Lower leg skin (tissue), 4 donors: ENCODE results near the gene GBF1. TPM values are rescaled to one million over a fixed set of nuclear protein-coding genes. Genes with fewer than 3 reads are reported as not detected.

Experiments used
- DNase-seq, 2 donors: peaks; one replicate each; pipeline ENCODE4 v3.0.0-alpha.2; 2019; ENCODE audit warnings: low spot score in 2 of 2
- H3K4me3 ChIP-seq: fragments of 200-600 bp; sonication (generic); 2 replicates; pipeline ENCODE4 v1.5.1; 2017; ENCODE audit warnings: mild to moderate bottlenecking, low read depth; ENCODE audit not compliant: poor library complexity, severe bottlenecking
- CTCF ChIP-seq, 3 donors: fragments of 450-650 bp; IDR thresholded peaks; one replicate each; pipeline ENCODE4 v1.5.1; 2016; ENCODE audit warnings: antibody characterized with exemption in 3 of 3, mild to moderate bottlenecking in 3 of 3, moderate library complexity in 2 of 3
- POLR2A ChIP-seq, 2 donors: fragments of 450-650 bp; IDR thresholded peaks; one replicate each; pipeline ENCODE4 v1.6.1; 2016 to 2017; ENCODE audit warnings: antibody characterized with exemption in 2 of 2, mild to moderate bottlenecking in 1 of 2, moderate library complexity in 1 of 2
- WGBS, 2 donors: methylation state at CpG; one replicate each; pipeline ENCODE4 v1.1.5; 2018; 5-methylcytosine and 5-hydroxymethylcytosine counted together
- intact Hi-C: fragments of 100-400 bp; cut with DNase I; formaldehyde crosslinking; loops from one replicate; pipeline ENCODE4 v1.15.0; 2023; ENCODE audit warnings: low total_unique reads
- total RNA-seq, 4 donors: library from RNA; depleted of rRNA; stranded (reverse); fragments of >200 nt; gene quantifications; one replicate each; pipeline ENCODE4 v1.1.0, GENCODE V29; 2016

GBF1 gene
- total RNA-seq, 4 donors from 2014 or later = 30.1 to 42.6 (median 39.1) TPM

- intact Hi-C loops = no loop called here
- no peak for DNase-seq
- WGBS, 2 donors = 51 to 75% methylated on average over 2 of the region's 2 CpGs
- TF ChIP-seq CTCF (IDR thresholded peaks at IDR 0.05) (no peak), POLR2A (IDR thresholded peaks at IDR 0.05) (no peak)
- no peak overlapping the region for H3K4me3 ChIP-seq
These were observed 39.8 kb downstream of the GBF1 start for GRCh38 chr10:102285133-102285532.

- intact Hi-C loops = no loop called here
- TF ChIP-seq CTCF (IDR thresholded peaks at IDR 0.05) (no peak), POLR2A (IDR thresholded peaks at IDR 0.05) (no peak)
These were observed 40.9 kb downstream of the GBF1 start for GRCh38 chr10:102286216-102286615.

GRCh38 chr10:102287538-102287937 lies 42.2 kb downstream of the GBF1 start:
- no peak for TF ChIP-seq POLR2A (IDR thresholded peaks at IDR 0.05)
- TF ChIP-seq CTCF (IDR thresholded peaks at IDR 0.05) = no peak
- DNase-seq = no peak
- no peak overlapping the region for H3K4me3 ChIP-seq
- intact Hi-C loops = no loop called here

More at GRCh38 chr10:102286216-102286615, 40.9 kb downstream of the GBF1 start:
- no peak for DNase-seq
- 63 to 72% methylated on average over 2 of the region's 2 CpGs for WGBS, 2 donors
- H3K4me3 ChIP-seq = no peak overlapping the region

GRCh38 chr10:102287991-102288390 lies 42.7 kb downstream of the GBF1 start:
- 95 to 96% methylated on average over 4 of the region's 4 CpGs for WGBS, 2 donors
- no peak overlapping the region for H3K4me3 ChIP-seq
- TF ChIP-seq POLR2A (IDR thresholded peaks at IDR 0.05) (no peak), CTCF (IDR thresholded peaks at IDR 0.05) (no peak)
- DNase-seq = no peak
- intact Hi-C loops = no loop called here

- WGBS, 2 donors = 91 to 96% methylated on average over 2 of the region's 2 CpGs
- DNase-seq = no peak
- no peak overlapping the region for H3K4me3 ChIP-seq
- TF ChIP-seq CTCF (IDR thresholded peaks at IDR 0.05) (no peak), POLR2A (IDR thresholded peaks at IDR 0.05) (no peak)
- intact Hi-C loops = no loop called here
These were observed 44.0 kb downstream of the GBF1 start for GRCh38 chr10:102289356-102289755.

GRCh38 chr10:102289840-102290239 lies 44.5 kb downstream of the GBF1 start:
- intact Hi-C loops = no loop called here
- WGBS, 2 donors = 86 to 96% methylated on average over 3 of the region's 3 CpGs

More at GRCh38 chr10:102289840-102290239, 44.5 kb downstream of the GBF1 start:
- TF ChIP-seq POLR2A (IDR thresholded peaks at IDR 0.05) (no peak), CTCF (IDR thresholded peaks at IDR 0.05) (no peak)
- no peak overlapping the region for H3K4me3 ChIP-seq
- no peak for DNase-seq
